K562 (cell line): ENCODE data around the gene TSKS. TPM values are rescaled to one million over a fixed set of nuclear protein-coding genes. Genes with fewer than 3 reads are reported as not detected.

Source experiments
- EHMT2 ChIP-seq: fragments of 450-650 bp; IDR thresholded peaks from 2 replicates; pipeline ENCODE4 v1.6.1; 2018; ENCODE audit warnings: antibody characterized with exemption
- ELF4 ChIP-seq: fragments of 450-650 bp; formaldehyde crosslinking; IDR thresholded peaks from 2 replicates; pipeline ENCODE4 v1.4.0; 2022; ENCODE audit warnings: missing genetic modification characterization
- HOXB6 ChIP-seq: fragments of 250-450 bp; sonication (Bioruptor Pico); IDR thresholded peaks from 2 replicates; pipeline ENCODE4 v1.5.1; 2022; ENCODE audit warnings: mild to moderate bottlenecking, borderline replicate concordance
- MEF2D ChIP-seq: conservative IDR thresholded peaks from 2 replicates; pipeline ENCODE4 v1.6.1; 2016; ENCODE audit warnings: low read depth, missing genetic modification characterization, missing compliant biosample characterization
- XRCC5 ChIP-seq: fragments of 200-400 bp; formaldehyde crosslinking; IDR thresholded peaks from 2 replicates; pipeline ENCODE4 v1.6.1; 2017; ENCODE audit warnings: low read depth, mild to moderate bottlenecking, low read length
- ZNF76 ChIP-seq: fragments of 250-450 bp; sonication (Bioruptor Pico); IDR thresholded peaks from 2 replicates; pipeline ENCODE4 v1.4.0; 2020; ENCODE audit warnings: mild to moderate bottlenecking, moderate library complexity, borderline replicate concordance
- polyA plus RNA-seq, 8 experiments: library from polyadenylated mRNA; depleted of rRNA in 4 of 8; stranded (reverse) in 5 of 8; unstranded in 3 of 8; fragments of >200 nt; fragmentation: Nextera tagmentation in 2 of 8; fragmentation: Illumina TruSeq in 1 of 8; extraction: Ambion mirVana in 2 of 8; extraction: Trizol in 1 of 8; gene quantifications; 2 replicates each; pipeline versions ENCODE4 v1.2.1 to v1.2.3, GENCODE V29; 2011 to 2014; ENCODE audit warnings: inconsistent platforms in 1 of 8, missing spikeins in 1 of 8
- total RNA-seq, 7 experiments: library from RNA; depleted of rRNA in 6 of 7; stranded (reverse); fragments of >200 nt in 6 of 7; fragmentation: Illumina TruSeq in 2 of 7; extraction: Trizol in 2 of 7; gene quantifications; 2 replicates each; pipeline versions ENCODE4 v1.2.1 to v1.2.3, GENCODE V29; 2011 to 2021; ENCODE audit warnings: low replicate concordance in 1 of 7
- TF ChIP-seq, protein P1 (sequence below): fragments of 450-650 bp; IDR thresholded peaks from 2 replicates; pipeline ENCODE4 v1.6.1; 2018; ENCODE audit warnings: mild to moderate bottlenecking, low read depth; ENCODE audit not compliant: partially characterized antibody
- TF ChIP-seq, protein P2 (sequence below): fragments of 250-450 bp; sonication (Bioruptor Pico); IDR thresholded peaks from 2 replicates; pipeline ENCODE4 v1.4.0; 2020
- TF ChIP-seq, protein P3 (sequence below): fragments of 250-450 bp; sonication (Bioruptor Pico); IDR thresholded peaks from 2 replicates; pipeline ENCODE4 v1.8.0; 2021; ENCODE audit warnings: borderline replicate concordance, mild to moderate bottlenecking, moderate library complexity; ENCODE audit not compliant: poor library complexity, severe bottlenecking
- TF ChIP-seq, protein P4 (sequence below): sonication (generic); formaldehyde crosslinking; IDR thresholded peaks from 2 replicates; pipeline ENCODE4 v1.8.0; 2022; ENCODE audit warnings: missing genetic modification reagents, mild to moderate bottlenecking, borderline replicate concordance

The TSKS gene
- total and polyA plus RNA-seq, 9 of the 15 experiments (the other 6 are each of a cell fraction or from before 2014, with no cell fraction given): 0.14 to 4.5 (median 0.80) TPM

DNA sequence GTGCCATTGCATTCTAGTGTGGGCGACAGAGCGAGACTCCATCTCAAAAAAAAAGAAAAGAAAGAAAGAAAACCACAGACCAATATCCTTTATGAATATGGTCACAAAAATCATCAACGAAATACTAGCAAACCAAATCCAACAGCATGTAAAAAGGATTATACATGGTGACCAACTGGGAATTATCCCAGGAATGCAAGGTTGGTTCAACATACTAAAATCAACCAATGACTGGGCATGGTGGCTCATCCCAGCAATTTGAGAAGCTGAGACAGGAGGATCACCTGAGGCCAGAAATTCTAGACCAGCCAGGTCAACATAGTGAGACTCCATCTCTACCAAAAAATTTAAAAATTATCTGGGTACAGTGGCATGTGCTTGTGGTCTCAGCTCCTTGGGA is 7.2 kb downstream of the TSKS start (continued):
- TF ChIP-seq, protein P1, sequence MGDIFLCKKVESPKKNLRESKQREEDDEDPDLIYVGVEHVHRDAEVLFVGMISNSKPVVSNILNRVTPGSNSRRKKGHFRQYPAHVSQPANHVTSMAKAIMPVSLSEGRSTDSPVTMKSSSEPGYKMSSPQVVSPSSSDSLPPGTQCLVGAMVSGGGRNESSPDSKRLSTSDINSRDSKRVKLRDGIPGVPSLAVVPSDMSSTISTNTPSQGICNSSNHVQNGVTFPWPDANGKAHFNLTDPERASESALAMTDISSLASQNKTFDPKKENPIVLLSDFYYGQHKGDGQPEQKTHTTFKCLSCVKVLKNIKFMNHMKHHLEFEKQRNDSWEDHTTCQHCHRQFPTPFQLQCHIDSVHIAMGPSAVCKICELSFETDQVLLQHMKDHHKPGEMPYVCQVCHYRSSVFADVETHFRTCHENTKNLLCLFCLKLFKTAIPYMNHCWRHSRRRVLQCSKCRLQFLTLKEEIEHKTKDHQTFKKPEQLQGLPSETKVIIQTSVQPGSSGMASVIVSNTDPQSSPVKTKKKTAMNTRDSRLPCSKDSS: peak; percentile 65
- TF ChIP-seq MEF2D (tag): no peak
- no peak for TF ChIP-seq EHMT2
- no peak for TF ChIP-seq HOXB6
- TF ChIP-seq, protein P2, sequence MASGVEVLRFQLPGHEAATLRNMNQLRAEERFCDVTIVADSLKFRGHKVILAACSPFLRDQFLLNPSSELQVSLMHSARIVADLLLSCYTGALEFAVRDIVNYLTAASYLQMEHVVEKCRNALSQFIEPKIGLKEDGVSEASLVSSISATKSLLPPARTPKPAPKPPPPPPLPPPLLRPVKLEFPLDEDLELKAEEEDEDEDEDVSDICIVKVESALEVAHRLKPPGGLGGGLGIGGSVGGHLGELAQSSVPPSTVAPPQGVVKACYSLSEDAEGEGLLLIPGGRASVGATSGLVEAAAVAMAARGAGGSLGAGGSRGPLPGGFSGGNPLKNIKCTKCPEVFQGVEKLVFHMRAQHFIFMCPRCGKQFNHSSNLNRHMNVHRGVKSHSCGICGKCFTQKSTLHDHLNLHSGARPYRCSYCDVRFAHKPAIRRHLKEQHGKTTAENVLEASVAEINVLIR (CRISPR knock-in tag): no peak
- TF ChIP-seq, protein P3, sequence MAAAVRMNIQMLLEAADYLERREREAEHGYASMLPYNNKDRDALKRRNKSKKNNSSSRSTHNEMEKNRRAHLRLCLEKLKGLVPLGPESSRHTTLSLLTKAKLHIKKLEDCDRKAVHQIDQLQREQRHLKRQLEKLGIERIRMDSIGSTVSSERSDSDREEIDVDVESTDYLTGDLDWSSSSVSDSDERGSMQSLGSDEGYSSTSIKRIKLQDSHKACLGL (CRISPR knock-in tag): no peak
- TF ChIP-seq, protein P4, sequence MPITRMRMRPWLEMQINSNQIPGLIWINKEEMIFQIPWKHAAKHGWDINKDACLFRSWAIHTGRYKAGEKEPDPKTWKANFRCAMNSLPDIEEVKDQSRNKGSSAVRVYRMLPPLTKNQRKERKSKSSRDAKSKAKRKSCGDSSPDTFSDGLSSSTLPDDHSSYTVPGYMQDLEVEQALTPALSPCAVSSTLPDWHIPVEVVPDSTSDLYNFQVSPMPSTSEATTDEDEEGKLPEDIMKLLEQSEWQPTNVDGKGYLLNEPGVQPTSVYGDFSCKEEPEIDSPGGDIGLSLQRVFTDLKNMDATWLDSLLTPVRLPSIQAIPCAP (CRISPR knock-in tag): no peak
- TF ChIP-seq ELF4 (CRISPR knock-in tag): no peak
- TF ChIP-seq ZNF76 (CRISPR knock-in tag): no peak
- TF ChIP-seq XRCC5: no peak
- TF ChIP-seq, all 486 proteins: peak for 6
